ENCODE results near the gene NHP2.

NHP2 gene

DNA sequence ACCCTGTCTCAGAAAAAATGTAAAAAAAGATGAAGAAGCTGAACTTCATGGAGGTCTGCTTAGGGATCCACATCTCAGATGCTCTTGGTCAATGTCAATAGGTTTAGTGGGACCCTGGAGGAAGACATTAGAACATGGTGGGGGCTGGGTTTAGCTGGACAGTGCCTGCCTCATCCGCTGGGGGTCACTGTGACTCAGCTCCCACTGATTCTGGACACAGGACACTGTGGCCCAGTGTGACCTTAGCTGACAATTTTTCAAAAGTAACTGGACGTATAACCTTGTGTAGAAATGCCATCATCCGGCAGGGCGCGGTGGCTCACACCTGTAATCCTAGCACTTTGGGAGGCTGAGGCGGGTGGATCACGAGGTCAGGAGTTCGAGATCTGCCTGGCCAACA is 43.3 kb upstream of the NHP2 start:
- no peak for TF ChIP-seq ZFX (IDR thresholded peaks at IDR 0.05; ENCODE audit: borderline replicate concordance)
- TF ChIP-seq, protein P1, sequence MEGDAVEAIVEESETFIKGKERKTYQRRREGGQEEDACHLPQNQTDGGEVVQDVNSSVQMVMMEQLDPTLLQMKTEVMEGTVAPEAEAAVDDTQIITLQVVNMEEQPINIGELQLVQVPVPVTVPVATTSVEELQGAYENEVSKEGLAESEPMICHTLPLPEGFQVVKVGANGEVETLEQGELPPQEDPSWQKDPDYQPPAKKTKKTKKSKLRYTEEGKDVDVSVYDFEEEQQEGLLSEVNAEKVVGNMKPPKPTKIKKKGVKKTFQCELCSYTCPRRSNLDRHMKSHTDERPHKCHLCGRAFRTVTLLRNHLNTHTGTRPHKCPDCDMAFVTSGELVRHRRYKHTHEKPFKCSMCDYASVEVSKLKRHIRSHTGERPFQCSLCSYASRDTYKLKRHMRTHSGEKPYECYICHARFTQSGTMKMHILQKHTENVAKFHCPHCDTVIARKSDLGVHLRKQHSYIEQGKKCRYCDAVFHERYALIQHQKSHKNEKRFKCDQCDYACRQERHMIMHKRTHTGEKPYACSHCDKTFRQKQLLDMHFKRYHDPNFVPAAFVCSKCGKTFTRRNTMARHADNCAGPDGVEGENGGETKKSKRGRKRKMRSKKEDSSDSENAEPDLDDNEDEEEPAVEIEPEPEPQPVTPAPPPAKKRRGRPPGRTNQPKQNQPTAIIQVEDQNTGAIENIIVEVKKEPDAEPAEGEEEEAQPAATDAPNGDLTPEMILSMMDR (IDR thresholded peaks at IDR 0.05), result peak; percentile 75
- H3K27ac ChIP-seq, result no peak overlapping the region

DNA sequence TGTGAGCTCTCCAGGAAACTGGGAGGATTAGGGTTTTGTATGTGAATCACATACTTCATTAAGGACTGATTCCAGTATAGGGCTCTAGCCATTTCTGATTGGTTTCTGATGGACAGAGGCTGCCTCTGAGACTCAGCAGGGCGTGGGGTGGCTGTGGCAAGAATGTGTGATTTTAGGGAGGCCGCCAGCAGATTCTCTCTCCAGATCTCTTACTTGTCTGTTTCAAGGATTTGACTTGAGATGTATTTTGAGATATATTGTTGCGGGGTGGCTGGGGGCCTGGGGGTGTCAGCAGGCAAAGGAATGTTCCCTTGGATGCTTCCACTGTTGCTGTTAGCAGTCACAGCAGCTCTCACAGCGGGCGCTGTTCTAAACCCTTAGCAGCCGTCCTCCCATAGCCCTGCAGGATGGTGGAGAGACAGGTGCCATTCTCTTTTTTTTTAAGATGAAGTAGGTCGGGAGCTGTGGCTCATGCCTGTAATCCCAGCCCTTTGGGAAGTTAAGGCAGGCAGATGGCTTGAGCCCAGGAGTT is 42.7 kb upstream of the NHP2 start:
- H3K27ac ChIP-seq, result no peak overlapping the region
- no peak for TF ChIP-seq ZFX (IDR thresholded peaks at IDR 0.05; ENCODE audit: borderline replicate concordance)
- TF ChIP-seq, protein P1 (IDR thresholded peaks at IDR 0.05), result no peak

DNA sequence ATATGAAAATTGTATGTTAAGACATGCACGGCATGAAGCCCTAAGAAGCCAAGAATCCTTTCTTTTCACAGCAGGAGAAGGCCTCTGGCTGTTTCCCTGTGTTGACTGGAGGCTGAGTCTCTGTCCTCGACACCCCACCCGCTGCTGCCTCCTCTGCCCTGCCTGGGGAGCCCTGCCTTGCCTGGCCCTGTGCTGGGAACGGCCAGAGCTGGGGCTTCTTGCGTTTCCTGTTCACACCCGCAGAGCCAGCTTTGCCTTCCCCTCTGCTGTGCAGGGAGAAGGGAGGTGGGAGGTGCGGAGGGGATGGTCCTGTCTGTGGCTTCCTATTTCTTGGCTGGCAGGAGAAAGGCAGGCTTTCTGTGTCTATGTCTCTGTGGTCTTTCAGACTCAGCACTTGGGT is 40.3 kb upstream of the NHP2 start:
- H3K27ac ChIP-seq, result no peak overlapping the region
- TF ChIP-seq, protein P1 (IDR thresholded peaks at IDR 0.05), result no peak
- no peak for TF ChIP-seq ZFX (IDR thresholded peaks at IDR 0.05; ENCODE audit: borderline replicate concordance)

DNA sequence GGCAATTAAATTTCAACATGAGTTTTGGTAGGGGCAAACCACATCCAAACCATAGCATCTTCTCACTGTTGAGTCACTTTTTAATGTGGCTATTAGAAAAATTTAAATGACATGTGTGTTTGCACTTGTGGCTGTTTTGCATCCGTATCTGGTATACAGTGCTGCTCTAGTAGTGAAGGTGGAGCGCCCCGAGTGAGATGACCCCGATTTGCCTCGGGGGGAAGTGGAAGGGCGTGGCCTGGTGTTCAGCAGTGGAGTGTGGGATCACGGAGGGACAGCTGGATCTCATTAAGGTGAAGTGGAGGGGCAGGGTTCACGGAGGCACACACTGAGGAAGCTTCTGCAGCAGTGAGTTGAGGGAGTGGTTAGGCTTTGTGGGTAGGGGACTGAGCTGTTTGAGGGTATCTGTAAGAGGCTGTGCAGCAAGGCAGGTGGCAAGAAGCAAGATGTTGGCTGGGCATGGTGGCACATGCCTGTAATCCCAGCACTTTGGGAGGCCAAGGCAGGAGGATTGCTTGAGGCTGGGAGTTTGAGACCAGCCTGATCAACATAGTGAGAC is 39.6 kb upstream of the NHP2 start:
- TF ChIP-seq, protein P1 (IDR thresholded peaks at IDR 0.05), result no peak
- no peak for TF ChIP-seq ZFX (IDR thresholded peaks at IDR 0.05; ENCODE audit: borderline replicate concordance)
- H3K27ac ChIP-seq, result no peak overlapping the region

DNA sequence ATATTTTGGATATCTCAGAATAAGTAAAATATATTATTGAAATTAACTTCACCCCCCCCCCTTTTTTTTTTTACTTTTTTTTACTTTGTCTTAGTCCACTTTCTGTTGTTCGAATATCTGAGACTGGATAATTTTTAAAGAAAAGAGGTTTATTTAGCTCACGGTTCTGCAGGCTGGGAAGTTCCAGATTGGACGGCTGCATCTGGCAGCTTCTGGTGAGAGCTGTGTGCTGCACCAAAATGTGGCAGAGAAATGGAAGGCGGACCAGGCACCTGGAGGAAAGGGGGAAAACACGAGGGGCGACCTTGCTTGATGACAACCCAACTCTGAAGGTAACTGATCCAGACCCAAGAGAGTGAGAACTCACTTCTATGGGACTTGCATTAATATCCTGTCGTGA is 39.1 kb upstream of the NHP2 start:
- TF ChIP-seq ZFX (IDR thresholded peaks at IDR 0.05; ENCODE audit: borderline replicate concordance), result no peak
- TF ChIP-seq, protein P1 (IDR thresholded peaks at IDR 0.05), result no peak
- H3K27ac ChIP-seq, result no peak overlapping the region

DNA sequence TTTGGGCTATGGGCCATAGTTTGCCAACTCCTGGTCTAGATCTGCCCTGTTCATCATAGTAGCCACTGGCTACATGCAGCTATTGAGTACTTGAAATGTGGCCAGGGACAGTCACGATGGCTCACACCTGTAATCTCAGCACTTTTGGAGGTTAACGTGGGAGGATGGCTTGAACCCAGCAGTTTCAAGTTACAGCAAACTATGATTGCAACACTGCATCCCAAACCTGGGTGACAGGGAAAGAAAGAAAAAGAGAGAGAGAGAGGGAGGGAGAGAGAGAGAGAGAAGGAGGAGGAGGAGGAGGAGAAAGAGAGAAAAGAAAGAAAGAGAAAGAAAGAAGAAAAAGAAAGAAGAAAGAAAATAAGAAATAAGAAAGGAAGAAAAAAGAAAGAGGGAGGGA is 38.6 kb upstream of the NHP2 start:
- H3K27ac ChIP-seq, result no peak overlapping the region

DNA sequence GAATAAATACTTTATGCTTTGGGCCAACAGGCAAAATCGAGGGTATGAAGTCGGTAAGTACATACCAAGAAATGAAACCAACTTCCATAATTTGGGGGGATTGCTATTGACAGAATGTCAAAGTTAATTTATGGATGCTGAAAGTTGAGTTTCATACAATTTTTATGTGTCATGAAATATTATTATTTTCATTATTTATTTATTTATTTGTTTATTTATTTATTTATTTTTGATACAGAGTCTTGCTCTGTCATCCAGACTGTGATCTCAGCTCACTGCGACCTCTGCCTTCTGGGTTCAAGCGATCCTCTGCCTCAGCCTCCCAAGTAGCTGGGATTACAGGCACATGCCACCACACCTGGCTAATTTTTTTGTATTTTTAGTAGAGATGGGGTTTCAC is 38.0 kb upstream of the NHP2 start:
- TF ChIP-seq, protein P1 (IDR thresholded peaks at IDR 0.05), result no peak
- TF ChIP-seq ZFX (IDR thresholded peaks at IDR 0.05; ENCODE audit: borderline replicate concordance), result no peak
- no peak overlapping the region for H3K27ac ChIP-seq

More for the DNA sequence above, 38.6 kb upstream of the NHP2 start:
- no peak for TF ChIP-seq ZFX (IDR thresholded peaks at IDR 0.05; ENCODE audit: borderline replicate concordance)
- TF ChIP-seq, protein P1 (IDR thresholded peaks at IDR 0.05), result no peak

Measured in 22Rv1 (cell line).